Upper lobe of left lung (tissue), 6 donors: Measurements from ENCODE around the gene FMO4. TPM values are rescaled to one million over a fixed set of nuclear protein-coding genes. Genes with fewer than 3 reads are reported as not detected.

Experiments
- ATAC-seq, 2 donors: fragments of 200-7000 bp; cut with Tn5 transposase; one replicate each; pipeline ENCODE4 v1.9.1; 2022; ENCODE audit warnings: mild to moderate bottlenecking in 2 of 2, moderate library complexity in 2 of 2; ENCODE audit not compliant: low FRiP score in 2 of 2
- DNase-seq, 2 donors: peaks; one replicate each; pipeline ENCODE4 v3.0.0-alpha.2; 2019 to 2020
- H3K27ac ChIP-seq, 4 donors: fragments of 200-600 bp; sonication (generic); one replicate each; pipeline ENCODE4 v1.5.1; 2016 to 2019
- H3K27me3 ChIP-seq, 4 donors: fragments of 200-600 bp; sonication (generic); one replicate each; pipeline ENCODE4 v1.5.1; 2017 to 2019
- H3K36me3 ChIP-seq, 4 donors: fragments of 200-600 bp; sonication (generic); one replicate each; pipeline ENCODE4 v1.5.1; 2016 to 2019
- H3K4me1 ChIP-seq, 4 donors: fragments of 200-600 bp; sonication (generic); one replicate each; pipeline ENCODE4 v1.5.1; 2018 to 2019
- H3K4me3 ChIP-seq, 4 donors: fragments of 200-600 bp; sonication (generic); one replicate each; pipeline ENCODE4 v1.5.1; 2017 to 2019; ENCODE audit warnings: mild to moderate bottlenecking in 2 of 4, moderate library complexity in 1 of 4
- H3K9me3 ChIP-seq, 4 donors: fragments of 200-600 bp; sonication (generic); one replicate each; pipeline ENCODE4 v1.5.1; 2018 to 2019
- EP300 ChIP-seq, 4 donors: sonication (generic); formaldehyde crosslinking; IDR thresholded peaks; one replicate each; pipeline ENCODE4 v1.5.1; 2017; ENCODE audit warnings: antibody characterized with exemption in 4 of 4, control low read depth in 2 of 4
- POLR2A ChIP-seq, 4 donors: fragments of 450-650 bp; IDR thresholded peaks; one replicate each; pipeline ENCODE4 v1.5.1; 2016 to 2017; ENCODE audit warnings: antibody characterized with exemption in 4 of 4, mild to moderate bottlenecking in 2 of 4
- POLR2AphosphoS5 ChIP-seq, 2 donors: sonication (generic); formaldehyde crosslinking; IDR thresholded peaks; one replicate each; pipeline ENCODE4 v1.5.1; 2017; ENCODE audit warnings: antibody characterized with exemption in 2 of 2
- WGBS, 2 donors: methylation state at CpG; one replicate each; pipeline ENCODE4 v1.1.5; 2017 to 2018; 5-methylcytosine and 5-hydroxymethylcytosine counted together
- total RNA-seq, 6 donors: library from RNA; depleted of rRNA in 4 of 6; stranded (reverse); fragments of >200 nt in 4 of 6; gene quantifications; one replicate each; pipeline versions ENCODE4 v1.1.0 to v1.2.1, GENCODE V29; 2016 to 2021
- TF ChIP-seq, protein P1 (sequence below), 6 experiments: fragments of 450-650 bp in 4 of 6; fragments of 200-600 bp in 2 of 6; sonication (generic) in 2 of 6; IDR thresholded peaks; one replicate each; pipeline ENCODE4 v1.5.1; 2016 to 2019; ENCODE audit warnings: antibody characterized with exemption in 6 of 6
- donor health status: DM: no; HTN: no; CAD: no; lungs with moderate emphysema.
- donor health status: DM: no; HTN: yes; CAD: no; lungs with severe emphysema.

The FMO4 gene
- total RNA-seq, 6 donors from 2014 or later: 3.1 to 6.9 (median 3.7) TPM

DNA sequence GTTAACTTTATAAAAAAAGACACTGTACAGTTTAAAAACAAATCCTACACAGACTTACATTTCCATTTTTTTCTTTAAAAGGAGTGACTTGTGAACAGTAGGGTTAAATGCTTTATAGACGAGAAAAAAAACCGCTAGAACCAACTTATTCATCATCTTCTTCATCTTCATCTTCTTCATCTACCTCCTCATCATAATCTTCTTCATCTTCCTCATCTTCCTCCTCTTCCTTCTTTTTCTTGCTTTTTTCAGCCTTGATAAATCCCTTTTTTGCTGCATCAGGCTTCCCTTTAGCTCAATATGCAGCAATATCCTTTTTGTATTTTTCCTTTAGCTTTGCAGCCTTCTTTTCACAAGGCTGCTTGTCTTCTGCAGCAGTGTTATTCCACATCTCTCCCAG is 43.2 kb upstream of the FMO4 start:
- WGBS, 2 donors: 84 to 93% methylated on average over 2 of the region's 2 CpGs

DNA sequence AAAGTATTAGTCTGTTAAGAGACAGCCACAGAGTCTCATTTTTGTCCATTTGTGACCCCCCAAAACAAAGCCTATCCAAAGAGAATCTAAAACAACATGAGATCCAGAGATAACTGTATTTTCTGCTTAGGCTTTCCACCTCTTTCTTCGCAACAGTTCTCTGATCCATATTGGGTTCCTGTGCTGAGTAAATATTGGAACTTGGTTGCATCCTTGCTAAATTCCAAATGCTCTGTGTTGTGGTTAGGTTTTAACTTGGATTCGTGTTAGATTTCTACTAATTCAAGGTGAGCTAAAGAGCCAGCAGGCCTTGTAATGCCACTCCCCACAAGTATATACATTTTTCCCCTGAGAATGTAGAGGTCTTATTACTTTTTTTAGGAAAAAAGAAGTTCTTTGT is 36.4 kb upstream of the FMO4 start:
- H3K27me3 ChIP-seq: no peaks in the 10 kb centered on the region
- ATAC-seq (no peak), DNase-seq (no peak)
- no peaks in the 10 kb centered on the region for H3K4me1 ChIP-seq
- H3K27ac ChIP-seq: no peak overlapping the region
- H3K4me3 ChIP-seq: no peak overlapping the region
- TF ChIP-seq, protein P1, sequence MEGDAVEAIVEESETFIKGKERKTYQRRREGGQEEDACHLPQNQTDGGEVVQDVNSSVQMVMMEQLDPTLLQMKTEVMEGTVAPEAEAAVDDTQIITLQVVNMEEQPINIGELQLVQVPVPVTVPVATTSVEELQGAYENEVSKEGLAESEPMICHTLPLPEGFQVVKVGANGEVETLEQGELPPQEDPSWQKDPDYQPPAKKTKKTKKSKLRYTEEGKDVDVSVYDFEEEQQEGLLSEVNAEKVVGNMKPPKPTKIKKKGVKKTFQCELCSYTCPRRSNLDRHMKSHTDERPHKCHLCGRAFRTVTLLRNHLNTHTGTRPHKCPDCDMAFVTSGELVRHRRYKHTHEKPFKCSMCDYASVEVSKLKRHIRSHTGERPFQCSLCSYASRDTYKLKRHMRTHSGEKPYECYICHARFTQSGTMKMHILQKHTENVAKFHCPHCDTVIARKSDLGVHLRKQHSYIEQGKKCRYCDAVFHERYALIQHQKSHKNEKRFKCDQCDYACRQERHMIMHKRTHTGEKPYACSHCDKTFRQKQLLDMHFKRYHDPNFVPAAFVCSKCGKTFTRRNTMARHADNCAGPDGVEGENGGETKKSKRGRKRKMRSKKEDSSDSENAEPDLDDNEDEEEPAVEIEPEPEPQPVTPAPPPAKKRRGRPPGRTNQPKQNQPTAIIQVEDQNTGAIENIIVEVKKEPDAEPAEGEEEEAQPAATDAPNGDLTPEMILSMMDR (IDR thresholded peaks at IDR 0.05): no peak
- TF ChIP-seq POLR2AphosphoS5 (IDR thresholded peaks at IDR 0.05) (no peak), EP300 (IDR thresholded peaks at IDR 0.05) (no peak), POLR2A (IDR thresholded peaks at IDR 0.05) (no peak)
- WGBS, 2 donors: 76 to 79% methylated on average over 2 of the region's 2 CpGs
- no peaks in the 10 kb centered on the region for H3K9me3 ChIP-seq
- no peaks in the 10 kb centered on the region for H3K36me3 ChIP-seq

More for the DNA sequence above, 43.2 kb upstream of the FMO4 start:
- Histone ChIP-seq H3K27ac (no peak overlapping the region), H3K9me3 (no peaks in the 10 kb centered on the region), H3K4me3 (no peak overlapping the region), H3K36me3 (no peaks in the 10 kb centered on the region), H3K27me3 (no peaks in the 10 kb centered on the region), H3K4me1 (no peaks in the 10 kb centered on the region)
- ATAC-seq: no peak
- TF ChIP-seq POLR2A (IDR thresholded peaks at IDR 0.05): no peak
- DNase-seq: no peak

DNA sequence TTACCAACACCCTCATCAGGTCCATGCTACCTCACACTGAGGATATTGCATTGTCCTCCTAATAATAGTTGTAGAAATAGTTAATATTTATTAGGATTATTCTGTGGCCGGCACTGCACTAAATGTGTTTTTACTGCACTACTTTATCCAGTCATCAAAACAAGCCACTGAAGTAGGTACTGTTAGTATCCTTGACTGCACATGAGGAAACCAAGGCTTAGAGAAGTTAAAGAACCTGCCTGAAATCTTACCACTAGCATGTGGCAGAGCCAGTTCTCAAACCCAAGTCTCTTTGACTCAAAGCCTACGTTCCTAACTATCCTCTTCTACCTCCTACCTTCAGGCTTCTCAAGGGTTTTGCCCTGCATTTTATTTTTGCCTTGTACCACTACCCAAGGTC is 34.7 kb upstream of the FMO4 start:
- no peak for TF ChIP-seq POLR2A (IDR thresholded peaks at IDR 0.05)
- TF ChIP-seq, protein P1 (IDR thresholded peaks at IDR 0.05): no peak
- no peak for TF ChIP-seq EP300 (IDR thresholded peaks at IDR 0.05)
- TF ChIP-seq POLR2AphosphoS5 (IDR thresholded peaks at IDR 0.05): no peak
- 75 to 98% methylated on average over 2 of the region's 2 CpGs for WGBS, 2 donors
- H3K27me3 ChIP-seq: no peaks in the 10 kb centered on the region
- DNase-seq (no peak), ATAC-seq (no peak)
- no peaks in the 10 kb centered on the region for H3K36me3 ChIP-seq
- no peak overlapping the region for H3K27ac ChIP-seq
- H3K4me1 ChIP-seq: no peaks in the 10 kb centered on the region
- no peak overlapping the region for H3K4me3 ChIP-seq
- H3K9me3 ChIP-seq: no peaks in the 10 kb centered on the region

DNA sequence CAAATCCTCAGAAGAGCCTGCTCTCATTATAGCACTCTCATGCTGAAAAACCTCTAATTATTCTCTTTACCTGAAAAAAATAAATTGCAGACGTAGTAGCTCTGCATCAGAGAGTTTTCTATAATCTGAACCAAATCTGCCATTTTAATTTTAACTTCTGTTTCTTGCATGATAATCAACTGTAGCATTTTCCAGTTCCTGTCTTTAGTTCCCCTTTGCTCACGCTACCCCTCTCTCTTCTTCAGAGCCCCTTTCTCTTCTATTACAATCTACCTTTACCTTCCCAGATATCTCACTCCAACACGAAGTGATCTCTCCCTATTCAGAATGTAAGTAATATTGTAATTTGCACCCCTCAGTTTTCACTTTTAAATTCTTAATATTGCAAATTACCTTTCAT is 34.3 kb upstream of the FMO4 start:
- no peak for DNase-seq
- H3K36me3 ChIP-seq: no peaks in the 10 kb centered on the region
- H3K27ac ChIP-seq: no peak overlapping the region
- WGBS, 2 donors: 60 to 65% methylated on average over 3 of the region's 3 CpGs
- H3K27me3 ChIP-seq: no peaks in the 10 kb centered on the region
- H3K9me3 ChIP-seq: no peaks in the 10 kb centered on the region
- no peak for ATAC-seq
- TF ChIP-seq POLR2A (IDR thresholded peaks at IDR 0.05) (no peak), POLR2AphosphoS5 (IDR thresholded peaks at IDR 0.05) (no peak), EP300 (IDR thresholded peaks at IDR 0.05) (no peak)
- no peaks in the 10 kb centered on the region for H3K4me1 ChIP-seq
- H3K4me3 ChIP-seq: no peak overlapping the region

DNA sequence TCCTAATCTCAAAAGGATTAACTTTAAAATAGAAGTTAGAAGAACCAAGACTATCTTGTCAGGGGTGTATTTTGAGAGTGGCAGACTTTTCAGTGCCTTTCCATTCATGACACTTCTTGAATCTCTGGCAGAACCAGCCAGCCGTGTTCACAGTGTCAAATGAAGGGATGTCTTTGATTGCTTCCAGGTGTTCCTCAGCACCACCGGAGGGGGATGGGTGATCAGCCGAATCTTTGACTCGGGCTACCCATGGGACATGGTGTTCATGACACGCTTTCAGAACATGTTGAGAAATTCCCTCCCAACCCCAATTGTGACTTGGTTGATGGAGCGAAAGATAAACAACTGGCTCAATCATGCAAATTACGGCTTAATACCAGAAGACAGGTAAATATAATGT is 33.4 kb upstream of the FMO4 start:
- TF ChIP-seq POLR2A (IDR thresholded peaks at IDR 0.05) (no peak), EP300 (IDR thresholded peaks at IDR 0.05) (no peak), POLR2AphosphoS5 (IDR thresholded peaks at IDR 0.05) (no peak)
- TF ChIP-seq, protein P1 (IDR thresholded peaks at IDR 0.05): no peak
- ATAC-seq: no peak
- DNase-seq: no peak
- Histone ChIP-seq H3K4me1 (no peaks in the 10 kb centered on the region), H3K27ac (no peak overlapping the region), H3K4me3 (no peak overlapping the region), H3K36me3 (no peaks in the 10 kb centered on the region), H3K9me3 (no peaks in the 10 kb centered on the region), H3K27me3 (no peaks in the 10 kb centered on the region)
- WGBS, 2 donors: 82 to 89% methylated on average over 7 of the region's 7 CpGs

DNA sequence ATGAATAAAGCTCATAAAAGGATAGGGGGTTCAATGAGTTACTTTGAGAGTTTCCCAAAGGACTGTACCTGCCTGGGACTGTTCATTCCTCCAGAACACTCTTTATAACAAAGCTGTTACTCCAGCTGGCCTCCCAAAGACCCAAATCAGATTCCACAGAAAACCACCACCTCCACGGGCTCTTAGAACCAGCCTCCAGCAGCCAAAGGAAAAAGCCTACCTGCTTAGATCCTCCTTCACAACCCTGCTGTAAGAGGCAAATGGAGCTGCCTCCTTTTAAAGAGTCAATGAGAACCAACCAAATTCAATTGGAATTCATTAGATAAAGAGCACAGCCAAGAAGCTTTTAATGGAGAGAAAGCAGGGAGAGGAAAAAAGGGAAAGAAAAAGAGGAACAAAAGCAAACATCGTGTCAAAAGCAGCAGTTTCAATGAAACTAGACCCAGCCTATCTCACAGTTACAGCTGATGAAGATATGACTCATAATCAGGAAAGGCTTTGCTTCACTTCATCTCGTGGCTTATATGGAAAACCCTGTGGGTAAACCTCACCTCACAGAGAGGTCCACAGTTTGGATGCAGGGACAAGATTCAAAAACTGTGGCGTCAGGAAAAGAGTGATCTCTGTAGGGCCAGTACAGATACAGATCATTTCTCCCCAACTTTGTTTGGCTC is 27.8 kb upstream of the FMO4 start:
- TF ChIP-seq POLR2A (IDR thresholded peaks at IDR 0.05) (no peak), POLR2AphosphoS5 (IDR thresholded peaks at IDR 0.05) (no peak), EP300 (IDR thresholded peaks at IDR 0.05) (no peak)
- TF ChIP-seq, protein P1 (IDR thresholded peaks at IDR 0.05): no peak
- H3K27me3 ChIP-seq: no peaks in the 10 kb centered on the region
- DNase-seq (no peak), ATAC-seq (peak in 1 of 2 donors; percentile 29)
- no peak overlapping the region for H3K27ac ChIP-seq
- no peaks in the 10 kb centered on the region for H3K4me1 ChIP-seq
- WGBS, 2 donors: 58% methylated on average over 4 of the region's 4 CpGs
- H3K9me3 ChIP-seq: no peaks in the 10 kb centered on the region
- no peak overlapping the region for H3K4me3 ChIP-seq
- no peaks in the 10 kb centered on the region for H3K36me3 ChIP-seq
